ENCODE results near the gene ANO9. TPM values are rescaled to one million over a fixed set of nuclear protein-coding genes. Genes with fewer than 3 reads are reported as not detected.
A peak's percentile ranks its signal among the peaks of the same experiment; 100 is the strongest.

ANO9 gene
- total and polyA plus RNA-seq, 4 donors, result 0.20 to 0.75 (median 0.40) TPM

GRCh38 chr11:449889-450808 lies 8.3 kb upstream of the ANO9 start, which contains the start of gene PTDSS2 (continued):
- TF ChIP-seq ATF3 (IDR thresholded peaks at IDR 0.05), result no peak
- peak in 1 of 2 donors; percentile 11 for TF ChIP-seq RXRA (IDR thresholded peaks at IDR 0.05)

- peak overlapping the region; percentile 62 to 72 (median 70) for H3K4me3 ChIP-seq (ENCODE audit: low read depth in 1 of 3, low read length in 3 of 3)
- TF ChIP-seq NR2F2 (IDR thresholded peaks at IDR 0.05) (peak; percentile 82), HNF4A (conservative IDR thresholded peaks at IDR 0.05) (no peak), EGR1 (IDR thresholded peaks at IDR 0.05; ENCODE audit: low read depth in 2 of 2) (no peak), FOXA2 (IDR thresholded peaks at IDR 0.05) (no peak), TAF1 (conservative IDR thresholded peaks at IDR 0.05) (no peak), HNF4G (IDR thresholded peaks at IDR 0.05) (no peak), RAD21 (IDR thresholded peaks at IDR 0.05) (peak; percentile 91 to 95), FOXA1 (IDR thresholded peaks at IDR 0.05) (no peak), SP1 (IDR thresholded peaks at IDR 0.05) (peak; percentile 63), JUND (IDR thresholded peaks at IDR 0.05) (no peak), ATF3 (IDR thresholded peaks at IDR 0.05) (no peak), RXRA (IDR thresholded peaks at IDR 0.05) (peak; percentile 44 to 67), GABPA (IDR thresholded peaks at IDR 0.05 in 1 of 2, conservative IDR thresholded peaks at IDR 0.05 in 1 of 2) (peak in 1 of 2 donors; percentile 45), ZBTB33 (IDR thresholded peaks at IDR 0.05) (no peak), CTCF (IDR thresholded peaks at IDR 0.05; ENCODE audit: low read depth, low read length, missing input control) (peak; percentile 69), YY1 (IDR thresholded peaks at IDR 0.05) (peak; percentile 57)
- TF ChIP-seq, protein P1, sequence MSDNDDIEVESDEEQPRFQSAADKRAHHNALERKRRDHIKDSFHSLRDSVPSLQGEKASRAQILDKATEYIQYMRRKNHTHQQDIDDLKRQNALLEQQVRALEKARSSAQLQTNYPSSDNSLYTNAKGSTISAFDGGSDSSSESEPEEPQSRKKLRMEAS (IDR thresholded peaks at IDR 0.05), result no peak
- TF ChIP-seq, protein P2, sequence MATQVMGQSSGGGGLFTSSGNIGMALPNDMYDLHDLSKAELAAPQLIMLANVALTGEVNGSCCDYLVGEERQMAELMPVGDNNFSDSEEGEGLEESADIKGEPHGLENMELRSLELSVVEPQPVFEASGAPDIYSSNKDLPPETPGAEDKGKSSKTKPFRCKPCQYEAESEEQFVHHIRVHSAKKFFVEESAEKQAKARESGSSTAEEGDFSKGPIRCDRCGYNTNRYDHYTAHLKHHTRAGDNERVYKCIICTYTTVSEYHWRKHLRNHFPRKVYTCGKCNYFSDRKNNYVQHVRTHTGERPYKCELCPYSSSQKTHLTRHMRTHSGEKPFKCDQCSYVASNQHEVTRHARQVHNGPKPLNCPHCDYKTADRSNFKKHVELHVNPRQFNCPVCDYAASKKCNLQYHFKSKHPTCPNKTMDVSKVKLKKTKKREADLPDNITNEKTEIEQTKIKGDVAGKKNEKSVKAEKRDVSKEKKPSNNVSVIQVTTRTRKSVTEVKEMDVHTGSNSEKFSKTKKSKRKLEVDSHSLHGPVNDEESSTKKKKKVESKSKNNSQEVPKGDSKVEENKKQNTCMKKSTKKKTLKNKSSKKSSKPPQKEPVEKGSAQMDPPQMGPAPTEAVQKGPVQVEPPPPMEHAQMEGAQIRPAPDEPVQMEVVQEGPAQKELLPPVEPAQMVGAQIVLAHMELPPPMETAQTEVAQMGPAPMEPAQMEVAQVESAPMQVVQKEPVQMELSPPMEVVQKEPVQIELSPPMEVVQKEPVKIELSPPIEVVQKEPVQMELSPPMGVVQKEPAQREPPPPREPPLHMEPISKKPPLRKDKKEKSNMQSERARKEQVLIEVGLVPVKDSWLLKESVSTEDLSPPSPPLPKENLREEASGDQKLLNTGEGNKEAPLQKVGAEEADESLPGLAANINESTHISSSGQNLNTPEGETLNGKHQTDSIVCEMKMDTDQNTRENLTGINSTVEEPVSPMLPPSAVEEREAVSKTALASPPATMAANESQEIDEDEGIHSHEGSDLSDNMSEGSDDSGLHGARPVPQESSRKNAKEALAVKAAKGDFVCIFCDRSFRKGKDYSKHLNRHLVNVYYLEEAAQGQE (IDR thresholded peaks at IDR 0.05), result peak; percentile 29
- H3K36me3 ChIP-seq (ENCODE audit: control insufficient read depth in 4 of 4, insufficient read depth in 3 of 4, low read depth in 1 of 4, low read length in 3 of 4), result peaks cover 0 to 7% (median 2%) of the 10 kb centered on the region in 4 donors
- no peaks in the 10 kb centered on the region for H3K9me3 ChIP-seq (ENCODE audit: control insufficient read depth in 4 of 4, low read length in 3 of 4)
- peak overlapping the region; percentile 95 to 96 for H3K27ac ChIP-seq (ENCODE audit: low read depth in 1 of 2, low read length in 2 of 2)
- H3K4me1 ChIP-seq (ENCODE audit: control insufficient read depth in 4 of 4, insufficient read depth in 4 of 4, low read length in 3 of 4), result peaks cover 8 to 40% (median 27%) of the 10 kb centered on the region in 4 donors
- peak overlapping the region; percentile 42 to 75 for H3K9ac ChIP-seq (ENCODE audit: low read depth in 1 of 2, low read length in 2 of 2)
- H3K27me3 ChIP-seq (ENCODE audit: control insufficient read depth in 4 of 4, insufficient read depth in 4 of 4, low read length in 3 of 4), result no peaks in the 10 kb centered on the region
- peak; percentile 99 for DNase-seq (ENCODE audit: low spot score)
- 4% methylated on average over 55 of the region's 55 CpGs for WGBS
These were observed 6.3 kb upstream of the ANO9 start for GRCh38 chr11:447923-448731.

Measured in liver (tissue), 9 donors.